SK-N-SH treated with all-trans-retinoic acid at 6 μM for 48 hours (cell line): ENCODE results near the gene SSU72.

Source experiments
- ZFP3 ChIP-seq: fragments of 250-450 bp; sonication (Bioruptor Pico); IDR thresholded peaks from 2 replicates; pipeline ENCODE4 v1.5.0; 2020; ENCODE audit warnings: mild to moderate bottlenecking, moderate library complexity
- ZNF70 ChIP-seq: fragments of 450-650 bp; formaldehyde crosslinking; IDR thresholded peaks from 2 replicates; pipeline ENCODE4 v1.5.0; 2020; ENCODE audit warnings: mild to moderate bottlenecking, moderate library complexity
- TF ChIP-seq, protein P1 (sequence below): fragments of 250-450 bp; sonication (Bioruptor Pico); IDR thresholded peaks from 2 replicates; pipeline ENCODE4 v1.8.0; 2020; ENCODE audit warnings: mild to moderate bottlenecking, moderate library complexity, borderline replicate concordance

DNA sequence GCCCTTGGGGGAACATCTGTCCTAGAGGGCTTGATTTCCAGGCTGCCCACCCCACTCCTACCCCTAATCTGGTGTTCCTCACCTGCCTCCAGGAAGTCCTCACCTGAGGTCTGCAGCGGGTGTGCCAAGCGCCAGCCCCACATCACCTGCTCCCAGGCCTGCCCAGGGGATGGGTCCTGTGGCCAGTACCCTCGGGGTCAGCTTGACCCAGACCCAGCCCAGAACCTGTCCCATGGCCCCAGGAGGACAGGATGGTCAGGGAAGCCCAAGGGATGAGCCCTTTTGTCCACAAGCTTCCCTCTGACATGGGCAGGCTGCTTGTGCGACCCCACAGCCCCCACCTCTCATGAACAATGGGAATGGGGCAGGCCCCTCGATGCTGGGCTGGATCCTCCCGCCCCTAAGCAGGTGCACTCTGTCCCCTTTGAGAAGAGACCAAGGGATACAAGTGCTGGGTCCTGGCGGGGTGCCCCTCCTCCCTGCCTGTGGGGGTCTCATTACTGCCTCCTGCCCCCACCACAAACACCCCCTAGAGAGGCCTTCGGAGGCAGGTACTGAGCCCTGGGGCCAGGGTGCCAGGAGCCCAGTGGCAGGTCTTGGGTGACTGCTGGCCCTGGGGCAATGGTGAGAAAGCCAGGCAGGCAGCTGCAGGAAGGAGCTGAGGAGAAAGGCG lies 43.9 kb upstream of the SSU72 start:
- TF ChIP-seq ZNF70 (CRISPR knock-in tag): no peak
- TF ChIP-seq ZFP3 (CRISPR knock-in tag): no peak
- TF ChIP-seq, protein P1, sequence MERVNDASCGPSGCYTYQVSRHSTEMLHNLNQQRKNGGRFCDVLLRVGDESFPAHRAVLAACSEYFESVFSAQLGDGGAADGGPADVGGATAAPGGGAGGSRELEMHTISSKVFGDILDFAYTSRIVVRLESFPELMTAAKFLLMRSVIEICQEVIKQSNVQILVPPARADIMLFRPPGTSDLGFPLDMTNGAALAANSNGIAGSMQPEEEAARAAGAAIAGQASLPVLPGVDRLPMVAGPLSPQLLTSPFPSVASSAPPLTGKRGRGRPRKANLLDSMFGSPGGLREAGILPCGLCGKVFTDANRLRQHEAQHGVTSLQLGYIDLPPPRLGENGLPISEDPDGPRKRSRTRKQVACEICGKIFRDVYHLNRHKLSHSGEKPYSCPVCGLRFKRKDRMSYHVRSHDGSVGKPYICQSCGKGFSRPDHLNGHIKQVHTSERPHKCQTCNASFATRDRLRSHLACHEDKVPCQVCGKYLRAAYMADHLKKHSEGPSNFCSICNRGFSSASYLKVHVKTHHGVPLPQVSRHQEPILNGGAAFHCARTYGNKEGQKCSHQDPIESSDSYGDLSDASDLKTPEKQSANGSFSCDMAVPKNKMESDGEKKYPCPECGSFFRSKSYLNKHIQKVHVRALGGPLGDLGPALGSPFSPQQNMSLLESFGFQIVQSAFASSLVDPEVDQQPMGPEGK (CRISPR knock-in tag): no peak
